ENCODE data around the gene RPS6KC1.

DNA sequence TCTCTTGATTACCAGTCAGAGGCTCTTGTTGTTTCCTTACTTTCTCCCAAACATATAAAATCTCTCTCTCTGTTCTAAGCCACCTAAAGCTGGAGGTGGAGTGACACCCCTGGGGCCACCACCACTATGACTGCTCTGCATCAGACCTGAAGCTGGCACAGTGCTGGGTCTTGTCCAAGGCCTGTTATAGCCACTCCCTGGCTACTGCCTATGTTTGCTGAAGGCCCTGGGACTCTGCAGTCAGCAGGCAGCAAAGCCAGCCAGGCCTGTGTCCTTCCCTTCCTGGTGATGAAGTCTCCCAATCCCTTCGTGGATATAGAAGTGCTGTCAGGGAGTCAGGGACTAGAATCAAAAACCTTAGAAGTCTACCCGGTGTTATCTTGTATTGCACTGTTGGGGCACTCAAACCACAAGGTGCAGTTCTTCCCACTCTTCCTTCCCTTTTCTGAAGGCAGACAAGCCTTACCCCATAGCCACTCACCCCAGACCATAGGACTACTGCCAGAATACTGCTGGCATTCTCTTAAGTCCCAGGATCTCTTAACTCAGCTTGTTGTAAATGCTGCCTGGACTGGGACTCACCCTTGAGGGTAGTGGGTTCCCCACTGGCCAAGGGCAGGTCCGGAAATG is 103.1 kb downstream of the RPS6KC1 start:
- TF ChIP-seq, protein P1, sequence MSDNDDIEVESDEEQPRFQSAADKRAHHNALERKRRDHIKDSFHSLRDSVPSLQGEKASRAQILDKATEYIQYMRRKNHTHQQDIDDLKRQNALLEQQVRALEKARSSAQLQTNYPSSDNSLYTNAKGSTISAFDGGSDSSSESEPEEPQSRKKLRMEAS (IDR thresholded peaks at IDR 0.05), result no peak
- TF ChIP-seq, protein P2, sequence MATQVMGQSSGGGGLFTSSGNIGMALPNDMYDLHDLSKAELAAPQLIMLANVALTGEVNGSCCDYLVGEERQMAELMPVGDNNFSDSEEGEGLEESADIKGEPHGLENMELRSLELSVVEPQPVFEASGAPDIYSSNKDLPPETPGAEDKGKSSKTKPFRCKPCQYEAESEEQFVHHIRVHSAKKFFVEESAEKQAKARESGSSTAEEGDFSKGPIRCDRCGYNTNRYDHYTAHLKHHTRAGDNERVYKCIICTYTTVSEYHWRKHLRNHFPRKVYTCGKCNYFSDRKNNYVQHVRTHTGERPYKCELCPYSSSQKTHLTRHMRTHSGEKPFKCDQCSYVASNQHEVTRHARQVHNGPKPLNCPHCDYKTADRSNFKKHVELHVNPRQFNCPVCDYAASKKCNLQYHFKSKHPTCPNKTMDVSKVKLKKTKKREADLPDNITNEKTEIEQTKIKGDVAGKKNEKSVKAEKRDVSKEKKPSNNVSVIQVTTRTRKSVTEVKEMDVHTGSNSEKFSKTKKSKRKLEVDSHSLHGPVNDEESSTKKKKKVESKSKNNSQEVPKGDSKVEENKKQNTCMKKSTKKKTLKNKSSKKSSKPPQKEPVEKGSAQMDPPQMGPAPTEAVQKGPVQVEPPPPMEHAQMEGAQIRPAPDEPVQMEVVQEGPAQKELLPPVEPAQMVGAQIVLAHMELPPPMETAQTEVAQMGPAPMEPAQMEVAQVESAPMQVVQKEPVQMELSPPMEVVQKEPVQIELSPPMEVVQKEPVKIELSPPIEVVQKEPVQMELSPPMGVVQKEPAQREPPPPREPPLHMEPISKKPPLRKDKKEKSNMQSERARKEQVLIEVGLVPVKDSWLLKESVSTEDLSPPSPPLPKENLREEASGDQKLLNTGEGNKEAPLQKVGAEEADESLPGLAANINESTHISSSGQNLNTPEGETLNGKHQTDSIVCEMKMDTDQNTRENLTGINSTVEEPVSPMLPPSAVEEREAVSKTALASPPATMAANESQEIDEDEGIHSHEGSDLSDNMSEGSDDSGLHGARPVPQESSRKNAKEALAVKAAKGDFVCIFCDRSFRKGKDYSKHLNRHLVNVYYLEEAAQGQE (IDR thresholded peaks at IDR 0.05; ENCODE audit: low read depth), result no peak
- TF ChIP-seq EP300 (IDR thresholded peaks at IDR 0.05; ENCODE audit: borderline replicate concordance) (no peak), ZBTB7A (IDR thresholded peaks at IDR 0.05; ENCODE audit: low read depth) (no peak), RAD21 (IDR thresholded peaks at IDR 0.05; ENCODE audit: low read depth) (no peak), TAF1 (IDR thresholded peaks at IDR 0.05; ENCODE audit: low read depth) (no peak), CEBPB (IDR thresholded peaks at IDR 0.05) (no peak), NFIC (IDR thresholded peaks at IDR 0.05) (no peak), FOXM1 (IDR thresholded peaks at IDR 0.05; ENCODE audit: borderline replicate concordance, low read depth) (no peak), TCF12 (IDR thresholded peaks at IDR 0.05; ENCODE audit: low read depth) (no peak), YY1 (IDR thresholded peaks at IDR 0.05; ENCODE audit: low read depth) (no peak), CREB1 (IDR thresholded peaks at IDR 0.05; ENCODE audit: low read depth) (no peak), EGR1 (IDR thresholded peaks at IDR 0.05) (no peak)
- TF ChIP-seq, protein P3, sequence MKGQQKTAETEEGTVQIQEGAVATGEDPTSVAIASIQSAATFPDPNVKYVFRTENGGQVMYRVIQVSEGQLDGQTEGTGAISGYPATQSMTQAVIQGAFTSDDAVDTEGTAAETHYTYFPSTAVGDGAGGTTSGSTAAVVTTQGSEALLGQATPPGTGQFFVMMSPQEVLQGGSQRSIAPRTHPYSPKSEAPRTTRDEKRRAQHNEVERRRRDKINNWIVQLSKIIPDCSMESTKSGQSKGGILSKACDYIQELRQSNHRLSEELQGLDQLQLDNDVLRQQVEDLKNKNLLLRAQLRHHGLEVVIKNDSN (IDR thresholded peaks at IDR 0.05), result no peak

Data from Ishikawa (cell line).